GM12801 (cell line): ENCODE results near the gene TMEM263.

ENCODE experiments used
- CTCF ChIP-seq: IDR thresholded peaks from one replicate; pipeline ENCODE4 v1.5.1; 2011; ENCODE audit warnings: control low read depth; ENCODE audit not compliant: insufficient read length; ENCODE audit errors: extremely low read depth

The TMEM263 gene

GRCh38 chr12:106973545-106973944 is 17.8 kb downstream of the TMEM263 start:
- no peak for TF ChIP-seq CTCF

GRCh38 chr12:106974511-106974910 is 18.8 kb downstream of the TMEM263 start:
- TF ChIP-seq CTCF, result no peak

- no peak for TF ChIP-seq CTCF
These were observed 19.4 kb downstream of the TMEM263 start for GRCh38 chr12:106975098-106975497.

GRCh38 chr12:106975993-106976658 is 20.4 kb downstream of the TMEM263 start:
- TF ChIP-seq CTCF, result no peak

GRCh38 chr12:106976668-106977067 is 21.0 kb downstream of the TMEM263 start:
- no peak for TF ChIP-seq CTCF

- TF ChIP-seq CTCF, result no peak
These were observed 22.5 kb downstream of the TMEM263 start for GRCh38 chr12:106978035-106978800.

- TF ChIP-seq CTCF, result no peak
These were observed 25.2 kb downstream of the TMEM263 start for GRCh38 chr12:106980944-106981343.
